Measurements from ENCODE around the gene ILF2. TPM values are rescaled to one million over a fixed set of nuclear protein-coding genes. Genes with fewer than 3 reads are reported as not detected.

ILF2 gene
- 204 and 230 TPM in 2 replicates for total RNA-seq

DNA sequence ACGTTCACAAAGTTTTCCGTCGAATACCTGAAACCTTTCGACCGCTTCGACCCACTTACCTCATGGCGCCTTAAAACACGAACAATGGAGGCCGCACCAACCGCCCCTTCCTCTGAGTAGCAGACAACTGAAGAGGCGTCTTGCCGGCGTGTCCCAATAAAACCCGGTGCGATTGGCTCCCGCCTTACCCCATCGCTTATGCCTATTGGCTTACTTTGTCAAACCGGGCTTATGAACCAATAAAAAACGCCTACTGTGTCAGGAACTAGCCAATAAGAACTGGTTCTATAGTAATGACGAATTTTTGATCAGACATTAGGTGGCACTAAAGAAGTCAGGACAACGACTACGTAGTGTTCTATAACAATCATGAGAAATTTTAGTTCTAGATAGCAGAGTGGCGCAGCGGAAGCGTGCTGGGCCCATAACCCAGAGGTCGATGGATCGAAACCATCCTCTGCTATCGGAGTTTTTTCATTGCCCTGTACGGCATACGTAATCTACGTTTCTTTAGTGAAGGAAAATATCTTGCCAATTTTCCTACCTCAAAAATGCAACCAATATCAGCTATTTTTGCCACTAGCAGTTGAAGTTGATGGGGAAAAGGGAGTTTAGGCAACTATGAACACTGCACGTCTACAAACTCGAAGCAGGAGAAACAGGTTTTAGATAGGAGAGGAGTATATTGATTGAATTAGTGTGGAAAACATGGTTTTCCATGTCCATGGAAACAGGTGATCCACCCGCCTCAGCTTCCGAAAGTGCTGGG lies at the start of gene ILF2:
TSS of gene ILF2 (minus strand) at position 135 of the 769 bp plus-strand sequence. CDS start at position 64, 71 bp downstream.

DNA sequence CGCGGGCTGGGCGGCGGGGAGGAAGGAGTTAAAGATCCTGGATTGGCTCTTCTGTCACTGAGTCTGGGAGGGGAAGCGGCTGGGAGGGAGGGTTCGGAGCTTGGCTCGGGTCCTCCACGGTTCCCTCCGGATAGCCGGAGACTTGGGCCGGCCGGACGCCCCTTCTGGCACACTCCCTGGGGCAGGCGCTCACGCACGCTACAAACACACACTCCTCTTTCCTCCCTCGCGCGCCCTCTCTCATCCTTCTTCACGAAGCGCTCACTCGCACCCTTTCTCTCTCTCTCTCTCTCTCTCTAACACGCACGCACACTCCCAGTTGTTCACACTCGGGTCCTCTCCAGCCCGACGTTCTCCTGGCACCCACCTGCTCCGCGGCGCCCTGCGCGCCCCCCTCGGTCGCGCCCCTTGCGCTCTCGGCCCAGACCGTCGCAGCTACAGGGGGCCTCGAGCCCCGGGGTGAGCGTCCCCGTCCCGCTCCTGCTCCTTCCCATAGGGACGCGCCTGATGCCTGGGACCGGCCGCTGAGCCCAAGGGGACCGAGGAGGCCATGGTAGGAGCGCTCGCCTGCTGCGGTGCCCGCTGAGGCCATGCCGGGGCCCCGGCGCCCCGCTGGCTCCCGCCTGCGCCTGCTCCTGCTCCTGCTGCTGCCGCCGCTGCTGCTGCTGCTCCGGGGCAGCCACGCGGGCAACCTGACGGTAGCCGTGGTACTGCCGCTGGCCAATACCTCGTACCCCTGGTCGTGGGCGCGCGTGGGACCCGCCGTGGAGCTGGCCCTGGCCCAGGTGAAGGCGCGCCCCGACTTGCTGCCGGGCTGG lies 7.9 kb upstream of the ILF2 start, which contains the start of gene NPR1:
TSS of gene NPR1 (plus strand) at position 170 of the 818 bp plus-strand sequence. CDS start at position 591, 421 bp downstream.

DNA sequence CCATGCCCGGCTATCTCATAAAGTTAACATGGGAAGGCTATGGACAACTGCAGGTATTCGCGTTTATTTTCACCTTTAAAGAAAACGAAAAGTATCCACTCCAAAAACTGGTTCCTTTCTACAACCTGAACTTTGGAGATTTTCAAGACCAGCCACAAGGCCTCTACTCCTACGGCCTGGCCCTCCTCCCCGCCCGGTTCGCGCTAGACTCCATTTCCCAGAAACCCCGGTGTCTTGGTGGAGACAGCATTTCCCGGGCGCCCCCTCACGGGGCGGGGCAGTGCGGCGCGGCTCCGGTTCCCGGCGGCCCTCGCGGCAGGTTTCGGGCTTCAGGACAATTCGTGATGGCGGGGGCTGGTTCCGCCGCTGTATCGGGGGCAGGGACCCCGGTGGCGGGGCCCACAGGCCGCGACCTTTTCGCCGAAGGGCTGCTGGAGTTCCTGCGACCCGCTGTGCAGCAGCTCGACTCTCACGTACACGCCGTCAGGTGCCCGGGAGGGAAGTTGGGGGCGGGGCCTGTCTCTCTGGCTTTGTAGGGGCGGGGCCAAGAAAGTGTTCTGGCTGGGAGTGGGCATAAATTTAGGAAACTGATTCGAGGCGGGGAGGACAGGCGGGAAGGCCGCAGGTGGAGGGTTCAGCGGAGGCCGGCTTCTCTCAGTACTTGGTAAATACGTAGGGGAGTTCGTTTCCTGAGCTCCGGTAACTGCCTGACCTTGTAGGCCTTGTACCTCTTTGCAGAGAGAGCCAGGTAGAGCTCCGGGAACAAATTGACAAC lies 12.2 kb downstream of the ILF2 start, which contains the start of gene SNAPIN:
TSS of gene SNAPIN (plus strand) at position 304 of the 775 bp plus-strand sequence. CDS start at position 345, 41 bp downstream.

DNA sequence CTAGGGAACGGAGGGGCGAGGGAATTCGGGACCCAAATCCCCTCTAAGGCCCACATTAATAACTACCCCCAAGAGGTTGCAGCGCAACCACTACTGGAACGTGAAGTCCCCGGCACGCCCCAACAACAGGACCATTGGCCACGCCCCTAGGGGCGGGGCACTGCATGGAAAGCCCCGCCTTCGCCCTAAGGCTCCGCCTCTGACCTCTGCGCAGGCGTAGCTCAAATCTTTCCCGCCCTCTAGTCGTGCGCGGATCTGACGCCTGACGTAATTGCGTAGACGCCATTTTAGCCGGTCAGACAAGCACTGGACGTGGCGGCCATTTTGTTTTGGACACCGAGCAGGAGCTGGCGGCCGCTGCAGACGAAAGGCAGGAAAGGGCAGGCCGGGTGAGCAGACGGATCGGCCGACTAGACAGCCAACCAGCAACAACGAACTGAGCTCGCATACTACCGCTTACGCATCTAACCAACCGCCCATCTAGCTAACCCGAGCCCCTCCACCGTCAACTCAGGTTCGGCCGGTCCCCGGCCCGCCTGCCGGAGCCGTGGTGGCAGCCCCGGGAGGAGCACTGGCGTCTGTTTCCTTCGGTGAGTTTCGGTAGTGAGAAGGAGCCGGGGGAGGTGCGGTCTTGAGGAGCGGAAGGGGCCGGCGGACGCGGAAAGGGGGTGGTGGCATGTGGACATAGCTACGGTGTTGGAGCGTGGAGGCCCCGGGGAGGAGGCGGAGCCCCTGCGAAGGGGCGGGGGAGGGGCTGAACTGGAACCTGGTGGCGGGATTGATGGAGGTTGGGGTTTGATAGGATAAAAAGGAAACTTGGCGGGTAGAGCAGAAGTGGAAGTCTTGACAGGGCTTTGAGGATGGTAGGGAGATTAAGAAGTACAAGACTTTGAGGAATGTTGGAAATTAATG lies 36.8 kb downstream of the ILF2 start, which contains the start of gene CHTOP:
TSS of gene CHTOP (plus strand) at position 313 of the 912 bp plus-strand sequence. CDS start 2,523 bp downstream, outside the sequence.

DNA sequence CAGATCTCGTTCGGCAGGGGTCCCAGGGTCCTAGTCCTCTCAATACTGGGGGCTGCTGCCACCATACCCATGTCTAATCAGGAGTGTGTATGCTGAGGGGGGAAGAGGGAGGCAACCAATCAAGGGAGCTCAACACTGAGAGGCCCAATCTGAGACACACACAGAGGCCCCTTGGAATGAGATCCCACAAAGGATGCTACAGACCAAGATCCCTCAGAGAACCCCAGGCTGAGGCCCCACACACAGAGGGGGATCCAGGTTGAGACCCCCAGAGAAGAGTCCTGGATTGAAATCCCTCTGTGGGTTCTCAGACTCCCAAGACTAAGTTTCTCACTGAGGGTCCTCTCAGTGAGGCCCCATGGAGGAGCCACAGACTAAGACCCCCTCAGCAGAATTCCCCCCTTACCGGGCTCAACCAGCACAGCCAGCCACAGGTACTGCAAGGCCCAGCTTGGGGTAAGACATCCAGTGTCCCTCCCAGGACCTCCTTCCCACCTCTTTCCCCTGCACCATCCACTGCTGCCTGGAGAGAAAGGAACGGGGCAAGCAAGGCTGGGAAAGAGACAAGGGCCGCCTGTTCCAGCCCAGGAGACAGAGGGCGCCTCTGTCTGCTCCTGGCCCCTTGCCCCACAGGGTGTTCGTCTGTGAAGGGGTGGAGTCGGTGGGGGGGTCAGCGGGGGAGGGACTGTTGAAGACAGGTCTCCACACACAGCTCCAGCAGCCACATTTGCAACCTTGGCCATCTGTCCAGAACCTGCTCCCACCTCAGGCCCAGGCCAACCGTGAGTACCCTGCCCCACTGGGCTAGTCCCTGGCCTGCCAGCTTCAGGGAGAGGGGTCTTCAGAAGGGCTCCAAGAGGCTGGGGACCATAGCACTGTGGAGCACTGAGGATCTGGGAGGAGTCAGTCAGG lies 42.8 kb downstream of the ILF2 start, which contains the start of gene S100A1:
TSS of gene S100A1 (plus strand) at position 720 of the 912 bp plus-strand sequence. CDS start 2,088 bp downstream, outside the sequence.

DNA sequence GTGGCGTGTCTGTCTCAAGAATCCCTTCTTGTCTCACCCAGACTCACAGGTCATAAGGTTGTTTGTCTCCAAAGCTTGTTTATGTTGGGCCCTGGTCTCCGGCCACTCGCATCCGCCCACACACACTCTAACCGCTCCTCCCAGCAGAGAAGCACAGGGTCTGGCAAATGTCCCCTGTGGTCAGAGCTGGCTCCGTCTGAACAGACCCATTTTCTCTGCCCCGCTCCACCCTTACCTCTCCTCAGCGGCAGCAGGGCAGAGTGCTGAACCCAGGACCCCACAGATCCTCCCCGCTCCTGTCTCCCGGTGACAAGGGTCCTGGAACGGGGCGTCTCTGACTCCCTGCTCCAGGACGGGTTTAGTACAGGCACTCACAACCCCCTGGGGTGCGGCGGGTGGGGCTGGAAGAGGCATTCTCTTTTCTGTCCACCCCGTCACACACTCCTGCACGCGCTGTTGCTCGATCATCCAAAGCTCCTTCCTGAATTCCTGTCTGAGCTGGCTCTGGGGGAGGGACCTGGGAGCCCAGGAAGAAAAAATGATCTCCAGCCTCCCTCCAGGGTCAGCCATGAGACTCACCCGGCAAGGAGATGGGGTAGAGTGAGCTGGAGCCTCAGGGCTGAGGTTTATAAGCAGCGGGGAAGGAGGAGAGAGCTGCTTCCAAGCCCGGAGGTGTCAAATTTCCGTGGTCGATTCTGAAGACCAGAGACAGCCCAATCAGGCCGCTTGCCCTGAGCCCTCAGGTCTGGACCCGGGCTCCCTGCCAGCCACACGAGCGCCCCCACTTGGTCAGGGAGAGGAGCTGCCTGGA lies 43.7 kb downstream of the ILF2 start, which contains the start of gene S100A13:
TSS of gene S100A13 (minus strand) at position 602 of the 811 bp plus-strand sequence. CDS start 1,033 bp downstream, outside the sequence.

DNA sequence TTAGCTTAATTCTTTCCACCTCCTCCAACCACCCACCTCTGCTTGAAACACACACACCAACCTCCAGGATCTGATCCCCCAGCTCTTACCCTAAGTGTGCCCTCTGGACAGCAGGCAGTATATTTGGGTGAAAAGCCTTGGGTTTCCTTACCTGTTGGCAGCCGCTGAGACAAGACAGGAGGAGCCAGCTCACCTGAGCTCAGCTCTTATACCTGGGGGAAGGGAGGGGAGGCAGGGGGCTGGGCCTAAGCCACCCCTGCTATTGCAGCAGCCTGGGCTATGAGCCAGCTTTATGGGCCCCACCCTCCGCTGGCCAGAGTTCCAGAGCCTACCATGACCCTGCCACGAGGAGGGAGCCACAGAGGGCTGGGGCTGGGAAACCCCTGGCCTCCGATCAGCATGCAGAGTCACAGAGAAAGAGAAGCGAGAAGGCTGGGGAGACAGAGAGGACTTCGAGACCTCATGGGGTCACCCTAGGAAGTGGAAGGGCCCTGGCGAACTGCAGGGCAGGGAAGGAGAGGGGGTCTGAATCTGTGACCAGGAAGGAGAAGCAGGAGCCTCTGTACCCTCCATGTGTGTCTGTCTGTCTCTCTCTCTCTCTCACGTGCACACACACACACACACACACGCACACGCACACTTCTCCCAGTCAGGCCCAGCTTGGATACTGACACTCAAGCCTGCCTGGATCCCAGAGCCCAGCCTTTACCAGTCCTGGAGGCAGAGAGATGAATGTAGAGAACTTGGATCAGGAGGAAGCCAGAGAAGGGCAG lies 54.5 kb downstream of the ILF2 start, which contains the start of gene S100A14:
TSS of gene S100A14 (minus strand) at position 182 of the 773 bp plus-strand sequence. CDS start 467 bp downstream, outside the sequence.

DNA sequence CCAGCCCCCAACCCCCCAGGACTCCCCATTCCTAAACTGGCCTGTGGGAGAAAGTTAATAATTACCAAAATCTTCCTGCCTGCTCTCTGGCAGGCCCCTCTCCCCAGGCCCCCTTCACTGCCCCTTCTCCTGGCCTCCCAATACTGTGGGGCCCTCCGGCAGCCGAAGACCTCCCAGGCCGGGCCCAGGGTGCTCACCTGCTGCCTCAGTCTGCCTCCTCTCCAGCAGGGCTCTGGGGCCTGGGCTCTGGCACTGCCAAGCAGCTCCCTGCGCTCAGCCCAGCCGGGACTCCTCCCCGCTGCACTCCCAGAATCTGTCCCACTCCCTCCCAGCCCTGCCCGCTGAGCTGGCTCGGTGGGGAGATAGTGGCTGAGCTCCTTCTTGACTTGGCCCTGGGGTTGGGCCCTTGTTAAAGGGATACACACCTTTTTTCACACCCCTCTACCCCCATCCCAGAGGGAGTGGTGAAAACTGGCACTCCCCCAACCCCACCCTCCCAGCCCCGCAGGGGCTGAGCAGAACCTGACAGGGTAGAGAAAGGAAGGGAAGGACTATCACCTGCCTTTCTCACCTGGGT lies 58.0 kb downstream of the ILF2 start, which contains the start of gene S100A16:
TSS of gene S100A16 (minus strand) at position 383 of the 577 bp plus-strand sequence. CDS start 4,986 bp downstream, outside the sequence.

Other genes with a start within 250 kb of the ILF2 start
- not detected in 2 replicates for gene S100A7, start 210.3 kb downstream of the ILF2 start, total RNA-seq
- 401 and 1,159 TPM in 2 replicates for gene S100A6, start 135.0 kb downstream of the ILF2 start, total RNA-seq
- gene S100A5, start 130.1 kb downstream of the ILF2 start, total RNA-seq: not detected in 2 replicates
- 2.6 and 4.0 TPM in 2 replicates for gene S100A4, start 125.2 kb downstream of the ILF2 start, total RNA-seq
- gene S100A3, start 121.7 kb downstream of the ILF2 start, total RNA-seq: 0.50 and 3.1 TPM in 2 replicates
- gene S100A2, start 105.1 kb downstream of the ILF2 start, total RNA-seq: 1.3 and 1.5 TPM in 2 replicates
- gene S100A16, start 57.9 kb downstream of the ILF2 start, total RNA-seq: 326 and 366 TPM in 2 replicates
- gene S100A14, start 54.7 kb downstream of the ILF2 start, total RNA-seq: not detected in 2 replicates
- 68.5 and 259 TPM in 2 replicates for gene S100A13, start 43.5 kb downstream of the ILF2 start, total RNA-seq
- under 0.01 TPM in 1 of 2 replicates, not detected in the other for gene S100A1, start 42.6 kb downstream of the ILF2 start, total RNA-seq
- gene CHTOP, start 36.9 kb downstream of the ILF2 start, total RNA-seq: 20.4 and 43.0 TPM in 2 replicates
- 32.3 and 41.4 TPM in 2 replicates for gene SNAPIN, start 12.3 kb downstream of the ILF2 start, total RNA-seq
- 19.4 and 30.6 TPM in 2 replicates for gene NPR1, start 7.7 kb upstream of the ILF2 start, total RNA-seq
- 22.0 and 41.3 TPM in 2 replicates for gene INTS3, start 57.1 kb upstream of the ILF2 start, total RNA-seq
- 19.4 and 29.0 TPM in 2 replicates for gene SLC27A3, start 104.4 kb upstream of the ILF2 start, total RNA-seq